NCI-H146 treated with DMSO at 0.1 percent for 48 hours (cell line): ENCODE results near the gene ANKRD33B.

ENCODE experiments used
- DNase-seq: peaks from one replicate; lab custom pipeline; 2025; ENCODE audit not compliant: unreplicated experiment; lab: John Stamatoyannopoulos, UW

ANKRD33B gene

DNA sequence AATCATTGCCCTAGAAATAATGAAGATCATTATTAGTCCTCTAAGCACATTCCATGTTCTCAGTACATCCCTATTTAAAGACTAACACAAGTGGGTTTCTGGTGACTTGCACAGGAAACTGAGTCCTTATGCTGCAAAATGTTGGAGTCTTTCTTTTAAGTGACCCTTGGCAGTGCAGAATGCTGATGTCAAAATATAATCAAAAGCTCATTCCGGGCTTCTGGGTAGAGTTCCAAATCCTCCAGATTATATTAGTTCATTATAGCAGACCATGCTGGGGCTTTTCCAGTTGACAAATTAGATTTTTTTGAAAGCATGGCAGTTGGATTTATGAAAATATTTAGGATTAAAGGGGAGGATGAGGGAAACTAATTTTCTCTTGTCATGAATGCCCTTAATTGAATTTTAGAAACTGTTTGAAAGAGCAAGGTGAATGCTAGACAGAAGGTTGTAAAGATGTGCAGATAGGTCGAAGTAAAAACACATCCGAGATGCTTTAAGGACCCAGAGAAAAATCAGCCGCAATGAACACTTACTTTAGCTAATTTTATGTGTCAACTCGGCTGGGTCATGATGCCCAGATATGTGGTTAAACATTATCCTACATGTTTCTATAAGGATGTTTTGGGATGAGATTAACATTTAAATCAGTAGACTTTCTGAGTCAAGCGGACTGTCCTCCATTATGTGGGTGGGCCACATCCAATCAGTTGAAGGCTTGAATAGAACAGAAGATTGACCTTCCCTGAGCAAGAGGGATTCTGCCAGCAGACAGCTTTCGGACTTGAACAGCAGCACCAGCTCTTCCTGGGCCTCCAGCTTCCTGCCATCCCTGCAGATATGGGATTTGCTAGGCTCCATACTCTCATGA lies 108.5 kb downstream of the ANKRD33B start:
- DNase-seq = no peak

DNA sequence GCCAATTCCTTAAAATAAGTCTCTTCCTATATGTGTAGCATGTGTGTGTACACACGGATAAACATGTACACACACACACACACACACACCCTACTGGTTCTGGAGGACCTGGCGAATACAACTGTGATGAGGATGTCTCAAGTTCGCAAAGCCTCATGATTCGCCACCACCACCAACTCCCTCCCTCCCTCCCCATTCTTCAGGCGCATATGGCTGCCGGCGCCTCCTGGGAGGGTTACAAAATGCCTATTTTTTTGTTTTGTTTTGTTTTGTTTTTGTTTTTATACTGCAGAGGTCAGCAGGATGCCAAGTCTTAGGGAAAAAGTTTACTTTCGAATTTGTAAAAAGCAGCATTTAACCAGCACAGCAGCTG lies 109.1 kb downstream of the ANKRD33B start:
- no peak for DNase-seq

DNA sequence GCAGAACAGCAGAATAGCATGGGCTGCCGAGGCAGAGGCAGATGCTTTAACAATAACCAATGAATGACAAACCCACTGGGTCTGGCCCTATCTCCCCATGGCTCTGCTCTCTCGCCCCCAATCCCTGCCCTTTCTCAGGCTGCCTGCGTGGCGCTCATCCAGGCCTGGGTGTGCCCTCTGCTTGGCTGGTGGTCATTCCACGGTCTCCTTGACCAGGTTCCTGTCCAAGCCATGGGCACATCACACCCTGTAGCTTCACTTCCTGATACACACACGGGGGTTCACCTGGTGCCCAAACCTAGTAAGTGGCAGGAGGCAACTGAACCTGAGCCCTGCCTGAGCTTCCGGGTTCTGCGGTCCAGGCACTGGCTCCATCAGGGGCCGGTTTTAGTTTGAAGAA lies 109.5 kb downstream of the ANKRD33B start:
- DNase-seq = no peak

DNA sequence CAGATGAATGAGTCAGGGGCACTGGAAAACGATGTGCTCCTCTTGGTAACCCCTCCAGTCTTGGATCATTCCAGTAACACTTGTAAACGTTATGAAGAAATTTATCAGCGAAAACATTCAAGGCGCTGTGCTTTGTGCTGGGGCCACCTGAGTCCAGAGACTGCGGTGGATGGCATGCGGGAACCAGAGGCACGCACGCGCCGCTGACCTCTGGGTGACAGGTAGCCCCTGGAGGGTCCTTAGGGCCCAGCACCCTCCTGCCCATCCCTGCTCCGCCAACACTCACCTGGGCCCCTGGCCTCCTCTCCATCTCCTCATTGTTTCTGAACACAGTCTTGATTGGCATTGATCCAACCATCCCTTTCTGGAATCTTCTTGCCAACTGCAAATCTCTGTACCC lies 110.2 kb downstream of the ANKRD33B start:
- no peak for DNase-seq

DNA sequence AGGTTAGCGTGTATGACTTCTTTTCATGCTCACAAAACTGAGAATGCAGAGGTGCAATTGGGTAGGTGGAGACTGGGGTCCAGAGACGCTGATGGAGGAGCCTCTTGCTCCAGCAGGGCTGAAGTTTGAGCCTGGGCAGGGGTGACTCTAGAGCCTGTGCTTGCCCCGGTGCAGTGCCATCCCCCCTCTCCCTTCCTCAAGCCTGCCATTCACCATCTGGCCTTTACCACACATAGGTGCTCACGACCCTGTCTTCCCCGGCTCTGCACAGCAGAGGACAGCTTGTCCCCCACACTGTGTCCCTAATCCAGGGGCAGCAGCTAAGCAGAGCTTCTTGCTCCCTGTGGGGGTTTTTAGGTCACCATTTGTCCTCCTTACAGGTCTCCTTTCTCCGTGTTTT lies 110.7 kb downstream of the ANKRD33B start:
- no peak for DNase-seq

DNA sequence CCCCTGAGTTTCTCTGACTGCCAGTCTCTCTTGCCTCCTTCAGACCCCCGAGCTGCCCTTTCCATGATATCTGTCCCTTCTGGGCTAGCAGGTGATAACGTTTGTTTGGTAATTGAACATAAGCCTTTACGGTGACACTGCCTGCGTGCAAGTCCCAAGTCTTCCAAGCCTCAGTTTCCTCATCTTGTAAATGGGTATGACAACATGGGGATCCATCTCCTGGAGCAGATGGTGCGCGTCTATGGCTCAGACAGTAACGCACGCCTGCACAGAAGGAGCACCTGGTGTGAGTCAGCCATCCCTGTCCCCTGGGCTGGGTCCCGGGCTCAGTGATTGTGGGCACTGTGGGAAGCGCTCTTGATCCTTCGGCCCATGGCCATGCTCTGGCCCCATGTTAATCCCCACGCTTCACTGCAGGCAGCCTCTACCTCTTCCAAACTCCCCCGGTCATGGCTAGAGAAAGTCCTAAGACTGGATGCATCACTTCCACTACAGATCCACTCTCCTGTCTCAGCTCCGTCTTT lies 111.4 kb downstream of the ANKRD33B start:
- DNase-seq = no peak

DNA sequence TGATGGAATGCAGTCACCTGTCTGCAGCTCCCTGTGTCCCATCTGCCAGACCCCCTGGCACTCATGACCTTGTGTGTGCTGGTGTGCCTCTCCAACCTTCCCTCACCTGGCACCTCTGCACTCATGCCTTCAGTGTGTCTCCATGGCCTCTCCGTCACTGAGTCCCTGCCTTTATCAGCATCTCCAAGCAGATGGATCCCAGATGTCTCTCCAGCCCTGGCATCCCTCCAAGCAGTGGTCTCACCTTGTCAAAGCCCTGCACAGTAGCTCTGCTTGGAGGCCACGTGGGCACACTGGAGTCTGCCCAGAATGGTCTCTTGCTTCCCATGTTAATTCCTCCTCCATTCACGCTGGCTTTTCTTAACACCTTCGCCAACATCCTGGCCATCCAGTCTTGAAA lies 112.4 kb downstream of the ANKRD33B start:
- DNase-seq = no peak

DNA sequence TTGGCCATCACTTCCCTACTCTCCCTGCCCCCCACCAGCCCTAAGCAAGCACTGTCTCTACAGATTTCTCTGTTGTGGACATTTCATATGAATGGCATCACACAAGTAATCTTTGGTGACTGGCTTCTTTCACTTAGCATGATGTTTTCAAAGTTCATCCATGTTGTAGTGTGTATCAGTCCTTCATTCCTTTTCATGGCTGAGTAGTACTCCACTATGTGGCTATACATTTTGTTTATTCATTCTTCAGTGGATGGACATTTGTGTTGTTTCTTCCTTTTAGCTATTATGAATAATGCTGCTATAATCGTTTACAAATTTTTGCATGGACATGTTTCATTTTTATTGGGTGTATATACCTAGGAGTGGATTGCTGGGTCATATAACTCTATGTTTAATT lies 113.1 kb downstream of the ANKRD33B start:
- no peak for DNase-seq

DNA sequence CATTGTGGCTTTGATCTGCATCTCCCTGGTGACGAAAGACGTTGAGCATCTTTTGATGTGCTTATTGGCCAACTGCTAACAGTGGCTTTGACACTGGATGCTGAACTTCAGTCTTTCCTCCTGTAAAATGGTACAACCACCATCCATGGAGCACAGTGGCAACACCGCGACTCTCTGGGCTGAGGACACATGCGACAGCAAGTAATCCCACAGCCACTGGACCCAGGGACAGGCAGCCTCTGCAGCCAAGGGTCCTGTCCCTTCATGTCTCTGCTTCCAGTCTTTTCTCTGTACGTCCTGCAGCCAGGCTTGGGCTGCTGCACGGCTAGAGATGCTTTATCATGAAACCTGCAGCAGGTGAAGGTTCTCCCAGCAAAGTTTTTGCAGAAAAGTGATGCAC lies 113.7 kb downstream of the ANKRD33B start:
- DNase-seq = no peak

DNA sequence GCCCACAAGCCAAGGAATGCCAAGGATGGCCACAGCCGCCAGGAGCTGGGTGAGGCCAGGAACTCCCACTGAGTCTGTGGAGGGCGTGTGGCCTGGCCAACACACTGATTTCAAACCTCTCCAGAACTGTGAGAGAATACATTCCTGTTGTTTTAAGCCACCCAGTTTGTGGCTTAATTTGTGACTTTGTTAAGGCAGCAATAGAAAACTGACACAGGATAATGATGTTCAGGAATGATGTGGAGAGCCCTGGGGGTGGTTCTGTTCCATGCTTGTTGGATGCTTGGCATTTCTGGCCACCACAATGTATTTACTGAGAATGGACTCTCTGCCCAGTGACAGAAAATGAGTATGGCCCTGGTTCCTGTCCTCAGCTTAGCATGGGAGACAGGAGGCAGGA lies 114.4 kb downstream of the ANKRD33B start:
- DNase-seq = no peak

DNA sequence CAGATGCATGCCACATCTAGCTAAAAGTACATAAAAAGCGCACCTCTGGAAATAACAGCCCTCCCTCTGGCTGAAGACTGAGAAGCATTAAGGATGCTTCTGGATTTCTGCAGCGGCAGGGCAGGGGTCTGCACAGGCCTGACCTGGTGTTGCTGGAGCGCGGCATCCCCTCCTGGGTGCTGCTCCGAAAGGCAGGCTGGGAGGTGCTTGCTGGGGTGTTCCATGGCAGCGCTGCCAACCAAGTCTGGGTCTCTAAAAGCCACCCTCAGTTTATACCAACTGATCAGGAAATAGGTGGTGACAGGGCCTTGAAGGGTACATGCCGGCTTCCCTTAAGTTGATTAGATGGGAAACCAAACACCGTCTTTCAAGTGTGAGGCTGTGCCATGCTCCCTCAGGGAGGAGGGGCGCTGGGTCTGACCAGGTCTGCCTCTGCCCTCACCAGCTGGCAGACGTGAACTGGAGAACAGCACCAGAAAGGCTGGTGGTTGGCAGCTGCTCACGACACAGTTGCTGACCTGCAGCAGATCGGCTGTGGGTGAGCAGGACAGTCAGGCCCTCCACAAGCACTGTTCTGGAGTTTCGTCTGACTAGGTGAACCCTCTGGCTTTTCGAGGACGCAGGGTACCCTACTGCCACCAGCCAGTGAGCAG lies 115.6 kb downstream of the ANKRD33B start:
- DNase-seq = no peak

DNA sequence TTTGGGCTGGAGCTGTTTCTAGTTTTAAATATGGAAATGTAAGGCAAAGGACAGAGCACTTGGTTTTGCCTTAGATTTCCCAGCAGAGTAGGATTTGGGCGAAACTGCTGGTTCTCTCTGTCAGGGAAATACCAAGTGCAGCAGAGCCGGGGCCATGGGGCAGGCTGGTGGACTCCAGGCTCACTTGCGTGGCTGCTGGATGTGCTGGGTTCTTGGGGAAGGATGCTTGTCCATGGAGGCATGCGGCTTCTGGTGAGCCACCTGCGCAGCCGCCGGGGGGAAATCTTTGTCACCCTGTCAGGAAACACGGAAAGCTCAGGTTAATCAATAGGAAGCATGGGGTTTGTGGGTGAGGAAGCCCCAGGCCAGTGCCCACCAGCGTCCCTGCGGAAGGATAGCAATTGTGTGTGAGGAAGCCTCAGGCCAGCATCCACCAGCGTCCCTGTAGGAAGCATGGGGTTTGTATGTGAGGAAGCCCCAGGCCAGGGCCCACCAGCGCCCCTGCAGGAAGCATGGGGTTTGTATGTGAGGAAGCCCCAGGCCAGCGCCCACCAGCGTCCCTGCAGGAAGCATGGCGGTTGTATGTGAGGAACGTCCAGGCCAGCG lies 117.1 kb downstream of the ANKRD33B start:
- no peak for DNase-seq

DNA sequence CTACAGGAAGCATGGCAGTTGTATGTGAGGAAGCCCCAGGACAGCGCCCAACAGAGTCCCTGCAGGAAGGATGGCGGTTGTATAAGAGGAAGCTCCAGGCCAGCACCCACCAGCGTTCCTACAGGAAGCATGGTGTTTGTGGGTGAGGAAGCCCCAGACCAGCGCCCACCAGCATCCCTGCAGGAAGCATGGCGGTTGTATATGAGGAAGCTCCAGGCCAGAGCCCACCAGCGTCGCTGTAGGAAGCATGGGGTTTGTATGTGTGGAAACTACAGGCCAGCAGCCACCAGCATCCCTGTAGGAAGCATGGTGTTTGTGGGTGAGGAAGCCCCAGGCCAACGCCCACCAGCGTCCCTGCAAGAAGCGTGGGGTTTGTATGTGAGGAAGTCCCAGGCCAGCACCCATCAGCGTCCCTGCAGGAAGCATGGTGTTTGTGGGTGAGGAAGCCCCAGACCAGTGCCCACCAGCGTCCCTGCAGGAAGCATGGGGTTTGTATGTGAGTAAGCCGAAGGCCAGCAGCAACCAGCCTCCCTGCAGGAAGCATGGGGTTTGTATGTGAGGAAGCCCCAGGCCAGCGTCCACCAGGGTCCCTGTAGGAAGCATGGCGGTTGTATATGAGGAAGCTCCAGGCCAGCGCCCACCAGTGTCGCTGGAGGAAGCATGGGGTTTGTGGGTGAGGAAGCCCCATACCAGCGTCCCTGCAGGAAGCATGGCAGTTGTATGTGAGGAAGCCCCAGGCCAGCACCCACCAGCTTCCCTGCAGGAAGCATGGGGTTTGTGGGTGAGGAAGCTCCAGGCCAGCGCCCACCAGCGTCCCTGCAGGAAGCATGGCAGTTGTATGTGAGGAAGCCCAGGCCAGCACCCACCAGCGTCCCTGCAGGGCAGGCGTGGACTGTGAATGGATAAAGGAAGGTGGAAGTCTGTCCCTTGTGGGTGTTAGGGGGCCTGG lies 118.1 kb downstream of the ANKRD33B start:
- no peak for DNase-seq

DNA sequence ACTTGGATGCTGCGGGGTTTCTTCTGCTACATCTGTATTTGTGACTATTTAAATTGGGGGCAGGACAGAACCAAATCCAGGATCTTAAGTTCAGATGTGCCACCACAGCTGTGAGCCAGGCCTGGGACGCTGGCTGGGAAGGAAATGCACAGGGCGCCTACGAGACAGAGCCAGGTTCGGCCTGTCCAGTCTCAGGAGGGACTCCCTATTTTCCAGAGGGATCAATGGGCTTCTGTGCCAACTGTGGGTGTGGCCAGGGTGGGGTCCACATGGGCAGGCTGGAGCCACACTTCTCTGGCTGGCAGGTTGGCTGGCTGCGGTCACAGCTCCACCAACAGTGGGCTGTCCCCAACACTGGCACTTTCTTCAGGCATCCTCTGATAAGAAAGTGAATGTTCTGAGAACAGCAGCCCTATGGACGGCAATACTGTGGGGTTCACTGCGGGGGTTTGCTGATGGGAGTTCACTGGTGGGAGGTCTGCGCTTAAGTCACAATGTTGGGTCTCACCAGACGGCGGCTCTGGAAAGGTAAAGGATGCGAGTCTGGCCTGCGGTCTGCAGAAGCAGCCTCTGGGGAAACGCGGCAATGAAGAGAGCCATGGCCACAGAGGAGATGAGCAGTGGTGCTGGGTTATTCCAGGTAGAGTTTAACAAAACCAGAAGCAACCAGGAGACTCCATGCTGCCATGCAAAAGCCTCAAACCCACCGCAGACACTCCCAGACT lies 119.1 kb downstream of the ANKRD33B start:
- no peak for DNase-seq

DNA sequence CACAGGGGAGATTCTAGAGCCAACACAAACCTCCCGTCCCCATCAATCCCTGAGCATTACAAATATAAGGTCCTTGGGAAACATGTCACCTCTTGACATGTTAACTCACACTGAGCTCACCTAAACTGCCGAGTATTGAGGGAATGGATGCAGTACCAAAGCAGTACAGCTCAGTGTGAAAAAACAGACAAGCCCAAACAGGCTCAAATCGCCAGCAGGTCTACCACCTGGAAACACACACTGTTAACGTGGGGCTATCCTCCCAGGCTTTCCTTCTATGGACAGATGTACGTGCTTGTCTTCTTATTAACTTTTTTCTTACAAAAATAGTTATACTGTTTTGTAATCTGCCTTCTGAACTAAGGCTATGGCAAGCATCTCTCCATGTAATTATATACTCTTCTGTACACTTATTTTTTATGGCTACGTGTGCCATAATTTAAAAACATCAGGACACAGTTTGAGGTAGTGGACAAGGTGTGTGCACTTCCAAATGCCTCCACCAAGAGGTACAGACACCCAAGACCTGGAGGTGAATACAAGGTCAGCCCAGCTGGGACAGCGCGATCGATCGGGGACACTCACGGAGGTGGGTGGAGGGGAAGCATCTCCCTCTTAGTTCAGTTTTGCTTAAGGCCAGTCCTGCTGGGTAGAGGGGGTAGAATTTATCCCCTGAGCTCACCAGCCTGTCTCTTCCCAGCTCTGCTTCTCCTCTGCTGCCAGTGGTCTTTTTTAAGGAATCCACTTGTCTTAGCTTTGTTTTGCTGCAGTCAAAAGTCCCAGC lies 120.6 kb downstream of the ANKRD33B start:
- no peak for DNase-seq

DNA sequence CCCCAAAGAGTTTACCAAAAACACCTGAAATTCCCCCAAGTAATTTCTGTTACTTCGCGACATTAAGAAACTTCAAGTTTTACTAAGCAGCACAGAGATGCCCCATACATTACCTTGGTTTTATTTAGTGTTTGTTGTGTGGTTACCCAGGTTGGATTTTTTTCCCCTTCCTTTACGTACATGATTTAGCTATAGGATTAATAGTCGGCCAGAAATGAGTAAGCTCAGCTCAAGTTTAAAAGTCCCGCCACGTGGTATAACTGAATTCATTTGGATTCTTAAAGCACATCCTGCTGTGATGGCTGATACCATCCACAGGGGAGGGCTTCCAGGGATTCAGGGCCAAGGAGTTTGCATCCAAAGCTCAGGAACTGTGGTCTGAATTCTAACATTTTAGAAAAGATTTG lies 121.2 kb downstream of the ANKRD33B start:
- DNase-seq = no peak

DNA sequence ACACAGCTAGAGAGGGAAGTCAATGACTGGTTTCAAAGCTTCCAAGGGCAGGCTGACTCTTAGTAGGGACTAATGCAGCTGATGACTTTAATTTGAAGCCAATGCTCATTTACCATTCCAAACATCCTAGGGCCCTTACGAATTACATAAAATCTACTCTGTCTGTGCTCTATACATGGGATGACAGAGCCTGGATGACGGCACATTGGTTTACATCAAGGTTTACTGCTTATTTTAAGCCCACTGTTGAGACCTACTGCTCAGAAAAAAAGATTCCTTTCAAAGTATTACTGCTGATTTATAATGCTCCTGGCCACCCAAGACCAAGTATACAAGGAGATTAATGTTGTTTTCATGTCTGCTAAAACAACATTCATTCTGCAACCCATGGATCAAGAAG lies 123.0 kb downstream of the ANKRD33B start:
- DNase-seq = no peak

DNA sequence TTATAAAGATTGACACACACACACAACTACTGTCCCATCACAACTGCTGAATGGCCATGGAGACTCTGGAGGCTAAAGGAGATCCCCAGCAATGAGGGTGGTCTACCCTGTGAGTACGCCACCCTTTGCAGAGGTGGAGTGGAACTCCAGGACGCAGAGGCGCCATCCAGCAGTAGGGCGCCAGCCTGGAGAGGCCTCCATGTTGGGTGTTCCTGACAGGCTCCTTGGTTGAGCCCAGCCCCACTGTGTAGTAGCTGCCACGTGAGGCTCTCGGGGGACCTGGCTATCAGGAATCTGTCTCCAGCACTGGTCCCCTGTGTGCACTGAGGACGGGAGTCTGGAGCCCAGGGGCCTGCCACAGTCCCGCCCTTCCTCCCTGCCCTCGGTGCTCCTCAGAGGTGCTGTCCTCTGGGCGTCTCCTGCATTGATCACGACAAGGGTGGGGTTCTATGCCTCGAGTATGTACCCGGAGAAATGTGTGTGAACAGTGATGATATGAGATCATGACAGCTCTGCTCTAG lies 124.8 kb downstream of the ANKRD33B start:
- no peak for DNase-seq

DNA sequence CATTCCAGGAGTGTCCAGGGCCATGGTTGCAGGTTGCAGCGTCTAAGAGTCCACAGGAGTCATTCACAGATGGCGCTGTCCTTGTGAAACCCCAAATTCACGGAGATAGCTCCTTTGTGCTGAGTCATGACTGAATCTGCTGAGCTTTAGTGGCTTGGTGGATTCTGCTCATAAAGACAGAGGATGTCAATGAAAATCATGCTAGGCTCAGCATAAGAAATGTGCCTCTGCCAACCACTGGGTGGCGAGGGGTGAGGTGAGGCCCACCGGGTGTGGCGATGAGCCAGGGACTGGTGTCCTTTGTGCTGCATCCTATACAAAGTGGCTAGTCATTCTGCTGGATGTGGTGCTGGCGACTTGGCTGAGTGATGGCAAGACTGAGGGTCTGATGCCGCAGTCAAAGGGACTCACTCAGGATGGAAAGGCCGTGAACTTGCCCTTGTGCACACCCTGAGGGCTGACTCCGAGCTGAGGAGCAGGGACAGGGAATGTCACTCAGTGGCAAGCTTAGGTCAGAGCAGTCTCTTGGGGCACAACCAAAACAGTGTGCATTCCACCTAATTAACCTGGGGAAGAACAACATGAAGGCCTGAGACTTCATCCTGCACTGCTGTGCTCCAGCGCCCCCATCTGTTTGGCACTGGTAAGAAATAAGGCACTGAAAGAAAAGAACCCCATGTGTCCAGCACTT lies 125.7 kb downstream of the ANKRD33B start:
- no peak for DNase-seq
